G401 (cell line): Measurements from ENCODE around the gene JAG2. TPM values are rescaled to one million over a fixed set of nuclear protein-coding genes. Genes with fewer than 3 reads are reported as not detected.

Experiments used
- DNase-seq: peaks from one replicate; pipeline ENCODE4 v3.0.0-alpha.2; 2015; ENCODE audit warnings: low spot score
- in situ Hi-C: cut with HindIII; loops from 2 replicates; pipeline ENCODE4 v1.10.0; 2016; ENCODE audit warnings: low sequenced_read_pairs, mixed read lengths
- total RNA-seq: library from RNA; depleted of rRNA; stranded (reverse); fragments of >200 nt; shearing (Covaris generic); gene quantifications from 2 replicates; pipeline ENCODE4 v1.2.3, GENCODE V29; 2014

JAG2 gene
- total RNA-seq, 1 experiment from 2014 or later = 8.6 TPM

DNA sequence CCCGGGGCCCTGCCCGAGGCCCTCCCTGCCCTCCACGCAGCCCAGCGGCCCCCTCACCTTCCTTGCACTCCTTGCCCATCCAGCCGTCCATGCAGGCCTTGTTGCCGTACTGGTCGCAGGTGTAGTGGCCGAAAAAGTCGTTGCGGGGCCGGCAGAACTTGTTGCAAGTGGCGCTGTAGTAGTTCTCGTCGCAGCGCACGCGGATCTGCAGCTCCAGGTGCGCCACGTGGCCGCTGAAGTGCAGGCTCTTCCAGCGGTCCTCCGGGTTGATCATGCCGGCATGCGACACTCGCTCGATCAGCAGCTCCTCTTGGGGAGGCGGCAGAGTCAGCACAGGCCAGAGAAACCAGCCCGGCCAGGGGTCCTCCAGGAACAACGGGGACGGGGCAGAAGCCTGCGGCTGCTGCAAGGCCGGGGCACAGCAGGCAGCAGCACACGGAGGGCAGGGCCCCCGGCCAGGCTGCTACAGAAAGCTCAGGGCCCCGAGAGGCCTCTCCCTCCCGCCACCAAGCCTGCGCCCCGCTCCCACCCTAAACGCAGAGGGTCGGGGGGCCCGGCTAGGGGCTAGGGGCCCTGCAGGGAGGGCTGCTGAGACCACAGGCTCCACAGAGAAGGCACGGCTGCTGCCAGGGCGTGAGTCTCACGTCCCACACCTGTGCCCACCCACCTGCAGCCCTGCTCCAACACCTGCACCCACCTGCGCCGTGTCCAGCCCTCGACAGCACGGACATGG, 12.7 kb downstream of the JAG2 start:
- DNase-seq = no peak
- in situ Hi-C loops = no loop called here

DNA sequence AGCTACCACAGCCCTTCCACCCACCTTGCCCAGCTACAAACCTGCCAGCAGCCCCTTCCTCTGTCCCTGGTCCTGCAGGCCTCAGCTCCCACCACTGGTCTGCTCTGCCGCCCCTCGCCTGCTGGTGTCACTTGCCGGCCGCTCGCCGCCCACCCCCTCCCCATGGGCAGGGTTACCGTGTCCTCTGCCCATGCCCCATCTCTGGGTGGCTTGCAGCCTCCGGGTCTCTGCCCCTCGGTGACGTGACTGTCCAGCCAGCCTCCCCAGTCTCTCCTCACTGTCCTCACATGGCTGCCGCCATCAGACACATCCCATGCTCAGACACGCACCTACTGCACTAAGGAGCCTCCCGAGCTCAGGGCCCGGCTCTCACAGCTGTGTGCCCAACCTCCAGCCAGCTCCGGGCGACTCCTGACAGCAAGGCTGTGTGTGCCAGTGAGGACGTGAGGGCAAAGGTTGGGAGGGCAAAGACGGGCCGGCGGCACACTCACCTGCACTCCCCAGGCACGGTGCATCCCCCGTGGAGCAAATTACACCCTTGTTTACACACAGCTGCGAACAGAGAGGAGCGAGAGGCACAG, 13.4 kb downstream of the JAG2 start:
- no peak for DNase-seq
- in situ Hi-C loops = no loop called here

DNA sequence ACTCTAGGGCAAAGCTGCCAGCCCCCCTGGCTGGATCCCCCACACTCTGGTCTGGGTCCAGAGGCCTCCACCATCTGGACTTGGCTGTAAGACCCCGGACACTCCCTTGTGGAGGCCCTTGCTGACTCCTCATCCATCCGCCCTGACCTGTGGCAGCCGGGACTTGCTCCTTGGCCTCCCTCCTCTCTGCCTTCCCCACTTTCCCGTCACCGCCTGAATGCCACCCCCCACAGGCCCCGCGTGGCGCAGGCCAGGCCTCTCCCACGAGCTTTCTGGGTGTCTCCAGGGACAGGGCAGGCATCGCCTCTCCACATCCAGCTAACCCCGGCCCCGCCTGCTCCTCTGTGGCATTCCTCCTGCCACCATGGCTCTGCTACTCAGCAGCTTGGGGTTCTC, 14.1 kb downstream of the JAG2 start:
- no peak for DNase-seq
- in situ Hi-C loops = no loop called here

DNA sequence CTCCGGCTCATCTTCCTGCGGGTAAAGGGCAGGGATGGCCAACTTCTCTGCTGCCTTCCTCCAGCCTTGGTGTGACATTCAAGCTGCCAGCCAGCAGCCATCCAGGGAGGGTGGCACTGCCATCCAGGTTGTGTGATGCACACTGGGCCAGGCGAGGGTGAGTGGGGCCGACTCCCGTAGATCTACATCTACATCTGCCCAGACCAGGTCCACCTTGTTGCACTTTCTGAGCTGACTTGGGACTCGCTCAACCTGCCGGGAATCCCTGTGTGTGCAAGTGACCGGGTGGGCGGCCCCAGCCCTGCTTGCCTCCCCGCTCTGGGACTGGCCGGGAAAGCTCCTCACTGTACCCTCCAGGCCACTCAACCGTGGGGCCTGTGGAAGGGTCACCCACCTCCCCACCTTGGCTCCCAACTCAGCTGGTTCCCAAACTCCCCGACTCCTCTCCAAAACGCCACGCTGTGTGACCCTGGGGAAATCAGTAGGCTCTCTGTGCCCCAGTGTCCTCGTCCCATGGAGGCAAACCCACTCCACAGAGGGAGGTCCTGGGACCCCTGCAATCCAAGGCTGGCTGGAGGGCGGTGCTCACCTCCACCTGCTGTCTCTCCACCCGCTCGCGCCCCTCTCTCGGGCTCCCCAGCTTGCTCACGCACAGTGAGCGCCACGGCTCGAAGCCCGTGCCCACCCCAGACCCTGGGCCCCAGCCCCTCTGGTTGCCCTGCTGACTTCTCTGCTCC, 14.7 kb downstream of the JAG2 start:
- in situ Hi-C loops = no loop called here
- no peak for DNase-seq

GRCh38 chr14:105153331-105153731, 15.2 kb downstream of the JAG2 start:
- in situ Hi-C loops = no loop called here

DNA sequence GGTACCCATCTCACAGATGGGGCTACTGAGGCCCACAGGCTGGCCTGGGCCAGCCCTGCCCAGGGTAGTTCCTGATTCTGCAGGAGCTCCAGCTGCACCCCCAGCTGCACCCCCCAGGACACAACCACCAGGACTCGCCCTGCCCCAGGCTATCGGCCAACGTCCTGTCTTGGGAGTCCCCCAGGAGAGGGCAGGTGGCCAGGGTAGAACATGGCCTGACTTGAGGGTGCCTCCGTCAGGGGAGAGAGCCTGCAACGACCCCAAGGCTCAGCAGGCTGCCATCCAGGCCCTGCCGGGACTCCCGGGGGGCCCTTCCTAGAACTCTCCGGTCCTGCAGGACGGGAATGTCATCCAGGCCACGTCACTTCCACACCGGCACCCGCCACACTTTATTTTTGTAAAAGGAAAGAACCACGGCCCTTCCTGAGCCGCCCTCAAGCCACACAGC, 15.8 kb downstream of the JAG2 start:
- in situ Hi-C loops = no loop called here
- no peak for DNase-seq

More at GRCh38 chr14:105153331-105153731, 15.2 kb downstream of the JAG2 start:
- DNase-seq = no peak

GRCh38 chr14:105151838-105152793, 16.5 kb downstream of the JAG2 start:
- in situ Hi-C loops = no loop called here
- DNase-seq = no peak

- in situ Hi-C loops = no loop called here
- no peak for DNase-seq
Observed at GRCh38 chr14:105151084-105151837, 17.3 kb downstream of the JAG2 start.

DNA sequence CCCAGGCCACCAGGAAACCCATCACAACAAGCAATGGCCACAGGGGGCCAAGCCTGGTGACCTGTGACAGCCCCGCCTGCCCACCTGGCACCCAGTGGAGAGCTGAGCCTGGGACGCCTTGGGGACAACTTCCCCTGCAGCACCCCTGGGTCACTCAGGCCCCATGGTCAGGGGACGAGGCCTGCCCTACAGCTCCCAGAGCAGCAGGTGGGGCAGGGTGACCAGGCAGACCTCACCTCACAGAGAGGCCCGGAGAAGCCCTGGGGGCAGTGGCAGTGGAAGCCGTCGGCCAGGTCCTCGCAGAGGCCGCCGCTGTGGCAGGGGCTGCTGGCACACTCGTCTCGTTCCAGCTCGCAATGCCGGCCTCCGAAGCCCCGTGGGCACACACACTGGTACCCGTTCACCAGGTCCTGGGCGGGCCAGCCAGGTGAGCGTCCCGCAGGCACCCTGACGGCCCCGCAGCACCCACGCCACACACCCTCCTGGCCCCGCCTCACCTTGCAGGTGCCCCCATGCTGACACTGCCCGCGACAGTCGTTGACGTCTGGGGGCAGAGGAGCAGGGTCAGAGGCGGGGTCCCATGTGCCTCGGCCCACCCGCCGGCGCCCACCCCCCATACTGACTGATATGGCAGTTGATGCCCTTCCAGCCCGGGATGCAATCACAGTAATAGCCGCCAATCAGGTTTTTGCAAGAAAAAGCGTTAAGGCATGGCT, 18.1 kb downstream of the JAG2 start:
- DNase-seq = no peak

GRCh38 chr14:105150026-105150367, 18.6 kb downstream of the JAG2 start:
- in situ Hi-C loops = no loop called here
- no peak for DNase-seq

More for the DNA sequence above, 18.1 kb downstream of the JAG2 start:
- in situ Hi-C loops = no loop called here

- in situ Hi-C loops = no loop called here
- DNase-seq = no peak
Observed at GRCh38 chr14:105149146-105149781, 19.3 kb downstream of the JAG2 start.

DNA sequence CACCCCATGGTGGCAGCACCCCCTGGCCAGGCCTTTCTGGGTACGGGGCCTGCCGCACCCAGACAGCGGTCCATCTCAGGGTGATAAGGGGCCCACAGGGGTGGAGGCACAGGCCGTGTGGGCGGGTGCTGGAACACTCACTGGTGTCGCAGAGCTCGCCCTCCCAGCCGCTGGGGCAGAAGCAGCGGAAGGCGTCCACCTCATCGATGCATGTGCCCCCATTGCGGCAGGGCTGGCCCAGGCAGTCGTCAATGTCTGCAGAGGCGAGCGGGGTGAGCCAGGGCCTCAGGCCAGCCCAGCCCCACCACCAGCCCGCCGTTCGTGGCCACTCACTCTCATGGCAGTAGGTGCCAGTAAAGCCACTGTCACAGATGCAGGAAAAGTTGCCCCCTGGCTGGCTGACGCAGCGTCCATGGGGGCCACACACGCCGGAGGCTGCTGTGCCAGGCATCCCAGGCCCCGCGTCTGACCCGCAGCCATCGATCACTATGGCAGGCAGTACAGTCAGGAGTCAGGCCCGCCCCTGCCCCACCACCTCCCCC, 19.9 kb downstream of the JAG2 start:
- no peak for DNase-seq
- in situ Hi-C loops = no loop called here

DNA sequence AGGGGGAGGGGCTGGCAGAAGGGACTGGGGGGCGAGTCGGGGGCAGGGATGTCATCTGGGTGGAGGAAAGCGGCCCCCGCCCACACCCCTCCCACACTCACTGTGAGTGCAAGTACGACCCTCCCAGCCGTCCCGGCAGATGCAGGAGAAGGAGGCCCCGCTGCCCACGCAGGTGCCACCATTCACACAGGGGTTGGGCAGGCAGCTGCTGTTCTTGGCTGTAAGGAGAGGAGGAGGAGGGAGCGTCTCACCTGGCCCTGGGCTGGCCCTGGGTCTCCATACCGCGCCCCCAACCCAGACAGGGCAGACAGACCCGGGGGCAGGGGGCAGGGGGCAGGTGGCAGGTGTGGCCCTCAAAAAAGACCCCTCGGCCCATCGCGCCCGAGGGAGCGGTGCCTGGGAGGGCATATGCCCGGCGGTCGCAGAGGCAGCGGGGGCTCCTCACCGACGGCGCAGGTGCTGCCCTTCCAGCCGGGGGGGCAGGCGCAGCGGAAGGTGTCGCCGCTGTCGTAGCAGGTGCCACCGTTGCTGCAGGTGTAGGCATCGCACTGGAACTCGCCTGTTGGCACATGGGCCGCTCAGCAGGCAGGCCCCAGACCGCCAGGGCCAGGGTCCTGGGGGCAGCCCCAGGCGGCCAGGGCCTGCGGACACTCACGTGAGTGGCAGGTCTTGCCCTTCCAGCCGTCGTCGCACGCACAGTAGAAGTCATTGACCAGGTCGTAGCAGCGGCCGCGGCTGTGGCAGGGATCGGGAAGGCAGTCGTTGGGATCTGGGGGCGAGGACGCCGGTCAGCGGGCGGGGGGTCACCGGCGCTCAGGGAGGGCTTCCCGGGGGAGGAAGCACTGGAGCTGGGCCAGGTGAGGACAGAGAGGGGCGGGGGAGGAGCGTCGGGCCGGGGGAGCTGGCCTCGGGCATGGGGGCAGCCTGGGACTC, 20.6 kb downstream of the JAG2 start:
- in situ Hi-C loops = no loop called here
- no peak for DNase-seq

DNA sequence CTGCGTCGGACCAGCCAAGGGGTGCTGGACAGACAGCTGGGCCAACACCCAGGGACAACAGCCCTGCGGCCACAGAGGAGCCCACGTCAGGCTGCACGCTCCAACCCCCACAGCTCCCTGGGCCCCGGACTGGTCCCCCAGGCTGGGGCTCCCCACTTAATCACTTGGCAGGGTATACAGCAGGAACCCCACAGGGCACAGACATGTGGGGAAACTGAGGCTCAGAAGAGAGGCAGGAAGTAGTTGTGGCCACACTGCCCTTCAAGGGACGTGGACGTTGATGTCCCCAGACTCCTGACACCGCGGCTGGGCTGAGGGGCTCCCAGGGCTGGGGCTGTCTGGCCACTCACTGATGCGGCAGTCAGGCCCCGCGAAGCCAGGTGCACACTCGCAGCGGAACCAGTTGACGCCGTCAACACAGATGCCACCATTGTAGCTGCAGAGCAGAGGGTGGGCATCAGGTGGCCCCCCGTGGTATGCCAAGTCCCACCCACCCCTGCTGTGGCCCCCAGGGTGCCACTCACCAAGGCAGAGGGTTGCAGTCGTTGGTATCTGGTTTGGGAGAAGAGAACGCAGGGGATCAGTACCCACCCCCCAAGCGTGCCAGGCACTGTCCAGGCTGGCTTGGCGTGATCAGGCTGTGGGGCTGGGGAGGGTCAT, 21.5 kb downstream of the JAG2 start:
- no peak for DNase-seq
- in situ Hi-C loops = no loop called here

- in situ Hi-C loops = no loop called here
- no peak for DNase-seq
Observed at GRCh38 chr14:105146181-105146975, 22.2 kb downstream of the JAG2 start.
